ENCODE data around the gene CASP7. TPM values are rescaled to one million over a fixed set of nuclear protein-coding genes. Genes with fewer than 3 reads are reported as not detected.

CASP7 gene
- total RNA-seq, 1 experiment from 2014 or later = 4.7 TPM

- H3K27me3 Mint-ChIP-seq (ENCODE audit: low read depth) = peaks cover 4% of the 10 kb centered on the region; the same call in 1 of the 2 replicates
- 0 out of 2 replicates have a peak, but pooled peaks cover 3% of the 10 kb centered on the region for H3K4me1 Mint-ChIP-seq
- H3K36me3 Mint-ChIP-seq = no peaks in the 10 kb centered on the region
- DNase-seq (ENCODE audit: low spot score) (peak; percentile 20), ATAC-seq (peak; percentile 93)
- no peak for TF ChIP-seq CBFB (CRISPR knock-in tag; IDR thresholded peaks at IDR 0.05; ENCODE audit: low read depth)
- no peak for TF ChIP-seq OVOL2 (CRISPR knock-in tag; IDR thresholded peaks at IDR 0.05; ENCODE audit: borderline replicate concordance)
- no peak for TF ChIP-seq MAX (CRISPR knock-in tag; IDR thresholded peaks at IDR 0.05)
- TF ChIP-seq ZNF423 (CRISPR knock-in tag; IDR thresholded peaks at IDR 0.05) = no peak
- no peak for TF ChIP-seq MLX (CRISPR knock-in tag; IDR thresholded peaks at IDR 0.05)
- TF ChIP-seq ZSCAN18 (CRISPR knock-in tag; IDR thresholded peaks at IDR 0.05) = no peak
- no peak overlapping the region for H3K4me3 Mint-ChIP-seq
- peaks cover 10% of the 10 kb centered on the region for H3K9me3 Mint-ChIP-seq
- ChIA-PET CTCF (interaction anchor here (1.4 kb wide), 1 partner anchor 13 kb away, joined by 6 read pairs; the partner anchor contains the start of gene CASP7), POLR2A (no interaction called here)
- no peak overlapping the region for H3K27ac Mint-ChIP-seq
These were observed 13.8 kb upstream of the CASP7 start for GRCh38 chr10:113665806-113666354.

- POLR2A ChIA-PET = no interaction called here
- 0 out of 2 replicates have a peak, but pooled peaks cover 3% of the 10 kb centered on the region for H3K4me1 Mint-ChIP-seq
- H3K4me3 Mint-ChIP-seq = no peak overlapping the region
- DNase-seq (ENCODE audit: low spot score) (no peak), ATAC-seq (no peak)
- H3K27ac Mint-ChIP-seq = no peak overlapping the region
- no peaks in the 10 kb centered on the region for H3K36me3 Mint-ChIP-seq
- TF ChIP-seq CBFB (CRISPR knock-in tag; IDR thresholded peaks at IDR 0.05; ENCODE audit: low read depth) (no peak), GABPB1 (CRISPR knock-in tag; IDR thresholded peaks at IDR 0.05) (0 out of 2 replicates have a peak, but pooled peaks have one; percentile 15)
- CTCF ChIA-PET = no interaction called here
- peaks cover 13% of the 10 kb centered on the region for H3K9me3 Mint-ChIP-seq
- peaks cover 7% of the 10 kb centered on the region for H3K27me3 Mint-ChIP-seq (ENCODE audit: low read depth)
These were observed 12.9 kb upstream of the CASP7 start for GRCh38 chr10:113666682-113667252.

- CTCF ChIA-PET = interaction anchor here (1.1 to 1.5 kb wide), 7 partner anchors 9 to 175 kb away, joined by 3 to 6 read pairs (median 4); no protein-coding TSS in a partner anchor
- POLR2A ChIA-PET = no interaction called here
These were observed 739 bp downstream of the CASP7 start for GRCh38 chr10:113680190-113681111.

GRCh38 chr10:113681533-113682470, 2.1 kb downstream of the CASP7 start:
- H3K9me3 Mint-ChIP-seq = peaks cover 25% of the 10 kb centered on the region
- peaks cover 17% of the 10 kb centered on the region for H3K27me3 Mint-ChIP-seq (ENCODE audit: low read depth)
- H3K4me3 Mint-ChIP-seq = no peak overlapping the region
- POLR2A ChIA-PET = no interaction called here
- ATAC-seq (no peak), DNase-seq (ENCODE audit: low spot score) (no peak)
- H3K36me3 Mint-ChIP-seq = peaks cover 10% of the 10 kb centered on the region
- TF ChIP-seq ZNF396 (CRISPR knock-in tag; IDR thresholded peaks at IDR 0.05; ENCODE audit: borderline replicate concordance) (no peak), ATF3 (CRISPR knock-in tag; conservative IDR thresholded peaks at IDR 0.05) (no peak), PRRX2 (CRISPR knock-in tag; IDR thresholded peaks at IDR 0.05) (no peak), ZBTB21 (CRISPR knock-in tag; IDR thresholded peaks at IDR 0.05; ENCODE audit: borderline replicate concordance) (no peak)
- H3K27ac Mint-ChIP-seq = no peak overlapping the region
- CTCF ChIA-PET = no interaction called here
- peaks cover 14% of the 10 kb centered on the region for H3K4me1 Mint-ChIP-seq

More at GRCh38 chr10:113680190-113681111, 739 bp downstream of the CASP7 start:
- peak; percentile 28; the same call in 1 of the 2 replicates for ATAC-seq
- peak overlapping the region; percentile 68; the same call in 1 of the 2 replicates for H3K27ac Mint-ChIP-seq
- H3K27me3 Mint-ChIP-seq (ENCODE audit: low read depth) = peaks cover 17% of the 10 kb centered on the region
- peaks cover 15% of the 10 kb centered on the region for H3K9me3 Mint-ChIP-seq
- H3K4me3 Mint-ChIP-seq = peak overlapping the region; percentile 87
- peaks cover 14% of the 10 kb centered on the region for H3K4me1 Mint-ChIP-seq
- no peak for DNase-seq (ENCODE audit: low spot score)
- TF ChIP-seq SP1 (CRISPR knock-in tag; conservative IDR thresholded peaks at IDR 0.05) (no peak), ATF1 (CRISPR knock-in tag; IDR thresholded peaks at IDR 0.05) (0 out of 2 replicates have a peak, but pooled peaks have one; percentile 19)
- peaks cover 9% of the 10 kb centered on the region for H3K36me3 Mint-ChIP-seq
